B cell (primary cell): ENCODE measurements around the gene SLC25A10. TPM values are rescaled to one million over a fixed set of nuclear protein-coding genes. Genes with fewer than 3 reads are reported as not detected.

Experiments
- ATAC-seq: fragments of 200-7000 bp; cut with Tn5 transposase; one replicate; pipeline ENCODE4 v1.10.0; 2021; ENCODE audit warnings: low read depth, mild to moderate bottlenecking, moderate number of reproducible peaks, moderate library complexity
- CTCF ChIA-PET: fragments of 350-600 bp; sonication (Branson Sonifier 250); formaldehyde crosslinking; loops from one replicate; lab custom pipeline; 2021; ENCODE audit warnings: antibody characterized with exemption, inconsistent platforms; lab: Charles Lee
- POLR2A ChIA-PET: fragments of 350-600 bp; sonication (Branson Sonifier 250); formaldehyde crosslinking; loops from one replicate; lab custom pipeline; 2021; ENCODE audit warnings: antibody characterized with exemption; lab: Charles Lee
- DNase-seq: peaks from one replicate; pipeline ENCODE4 v3.0.0; 2013
- H2AFZ ChIP-seq: 2 replicates; pipeline ENCODE4 v1.6.1; 2012; ENCODE audit warnings: mild to moderate bottlenecking, low read depth, low read length; ENCODE audit not compliant: insufficient read depth, poor library complexity, severe bottlenecking
- H3K27ac ChIP-seq, 2 donors: 1 replicate in 1 of 2; 2 replicates in 1 of 2; pipeline ENCODE4 v1.5.1; 2012 to 2013; ENCODE audit warnings: low read length in 2 of 2, mild to moderate bottlenecking in 2 of 2, moderate library complexity in 1 of 2
- H3K27me3 ChIP-seq, 4 experiments: fragments of 200-600 bp in 1 of 4; sonication (generic) in 1 of 4; replicated peaks in 1 of 4; 1 replicate in 2 of 4; 2 replicates in 2 of 4; pipeline versions ENCODE4 v1.6.1 to v1.7.0; 2013 to 2016; ENCODE audit warnings: low read length in 3 of 4, mild to moderate bottlenecking in 2 of 4, mixed read lengths in 1 of 4, moderate library complexity in 1 of 4; ENCODE audit not compliant: insufficient read depth in 4 of 4, control insufficient read depth in 3 of 4; ENCODE audit errors: control extremely low read depth in 1 of 4
- H3K36me3 ChIP-seq, 2 experiments: replicated peaks in 1 of 2; 1 replicate in 1 of 2; 2 replicates in 1 of 2; pipeline versions ENCODE4 v1.6.1 to v1.7.1; 2013; ENCODE audit warnings: low read length in 1 of 2; ENCODE audit not compliant: insufficient read depth in 2 of 2, control insufficient read depth in 1 of 2; ENCODE audit errors: control extremely low read depth in 1 of 2, extremely low read depth in 1 of 2
- H3K4me1 ChIP-seq, 2 donors: fragments of 200-600 bp in 1 of 2; sonication (generic) in 1 of 2; 1 replicate in 1 of 2; 2 replicates in 1 of 2; pipeline versions ENCODE4 v1.5.1 to v1.6.1; 2013 to 2017; ENCODE audit warnings: low read length in 2 of 2; ENCODE audit not compliant: control insufficient read depth in 2 of 2, insufficient read depth in 2 of 2
- H3K4me2 ChIP-seq: replicated peaks from 2 replicates; pipeline ENCODE3; 2012; ENCODE audit warnings: mild to moderate bottlenecking, low read depth, low read length; ENCODE audit not compliant: poor library complexity, severe bottlenecking
- H3K4me3 ChIP-seq, 5 experiments: fragments of 200-600 bp in 1 of 5; sonication (generic) in 1 of 5; 1 replicate in 3 of 5; 2 replicates in 2 of 5; pipeline versions ENCODE4 v1.5.1 to v1.7.0; 2011 to 2016; ENCODE audit warnings: low read length in 4 of 5, mild to moderate bottlenecking in 4 of 5, low read depth in 2 of 5, control low read depth in 1 of 5, moderate library complexity in 1 of 5; ENCODE audit not compliant: insufficient read depth in 1 of 5; ENCODE audit errors: control extremely low read depth in 1 of 5, extremely low read depth in 1 of 5
- H3K79me2 ChIP-seq: fragments of 200-600 bp; sonication (generic); one replicate; pipeline ENCODE4 v1.6.0; 2016; ENCODE audit warnings: low read length; ENCODE audit not compliant: control insufficient read depth, insufficient read depth
- H3K9ac ChIP-seq: fragments of 200-600 bp; sonication (generic); 2 replicates; pipeline ENCODE4 v1.6.1; 2017; ENCODE audit warnings: mild to moderate bottlenecking, low read length, moderate library complexity
- H3K9me3 ChIP-seq, 3 donors: one replicate each; pipeline versions ENCODE4 v1.6.1 to v1.7.1; 2013; ENCODE audit warnings: low read length in 2 of 3; ENCODE audit not compliant: control insufficient read depth in 2 of 3, insufficient read depth in 1 of 3; ENCODE audit errors: control extremely low read depth in 1 of 3
- H4K20me1 ChIP-seq: 2 replicates; pipeline ENCODE4 v1.6.0; 2012; ENCODE audit warnings: mild to moderate bottlenecking, low read length; ENCODE audit not compliant: insufficient read depth, control insufficient read depth, poor library complexity, severe bottlenecking
- H3K27ac Mint-ChIP-seq: one replicate; pipeline ENCODE4 v1.8.0; 2021; ENCODE audit warnings: mixed read lengths
- H3K27me3 Mint-ChIP-seq: one replicate; pipeline ENCODE4 v1.8.0; 2021; ENCODE audit warnings: mixed read lengths
- H3K4me1 Mint-ChIP-seq: one replicate; pipeline ENCODE4 v1.8.0; 2021; ENCODE audit warnings: mixed read lengths
- H3K4me3 Mint-ChIP-seq: one replicate; pipeline ENCODE4 v1.8.0; 2021; ENCODE audit warnings: mixed read lengths
- H3K9me3 Mint-ChIP-seq: one replicate; pipeline ENCODE4 v1.8.0; 2022; ENCODE audit warnings: mixed read lengths; ENCODE audit not compliant: insufficient read depth
- CTCF ChIP-seq: fragments of 200-600 bp; IDR thresholded peaks from one replicate; pipeline ENCODE4 v1.8.0; 2022; ENCODE audit warnings: antibody characterized with exemption, mild to moderate bottlenecking
- EZH2 ChIP-seq: IDR thresholded peaks from 2 replicates; pipeline ENCODE4 v1.6.1; 2012; ENCODE audit warnings: borderline replicate concordance, low read depth, mild to moderate bottlenecking, moderate library complexity, low read length; ENCODE audit not compliant: insufficient read depth, poor library complexity, severe bottlenecking
- WGBS: methylation state at CpG from one replicate; pipeline ENCODE4 v1.1.5; 2013; ENCODE audit warnings: missing lambda C conversion rate; ENCODE audit not compliant: insufficient coverage; 5-methylcytosine and 5-hydroxymethylcytosine counted together
- intact Hi-C: fragments of 100-400 bp; cut with micrococcal nuclease; formaldehyde crosslinking; loops from one replicate; pipeline ENCODE4 v1.10.0; 2022
- polyA plus RNA-seq: library from polyadenylated mRNA; depleted of rRNA; stranded (reverse); fragments of >200 nt; gene quantifications from 2 replicates; pipeline ENCODE4 v1.2.3, GENCODE V29; 2012
- total RNA-seq, 2 donors: library from RNA; stranded (reverse); fragments of 120-200 nt in 1 of 2; gene quantifications; 1 replicate in 1 of 2; 2 replicates in 1 of 2; pipeline versions ENCODE4 v1.2.3 to v1.2.4, GENCODE V29; 2013 to 2022

SLC25A10 gene
- total and polyA plus RNA-seq, 2 donors (not counting 1 experiment from before 2014, with no cell fraction given) = 3.9 to 5.0 TPM

- H3K27ac Mint-ChIP-seq = no peak overlapping the region
- Histone ChIP-seq H3K27ac (no peak overlapping the region), H3K36me3 (peaks cover 0 to 2% of the 10 kb centered on the region in 2 experiments), H3K27me3 (no peaks in the 10 kb centered on the region), H3K9me3 (no peaks in the 10 kb centered on the region), H3K9ac (no peak overlapping the region), H2AFZ (no peak overlapping the region), H3K4me3 (no peak overlapping the region), H4K20me1 (peaks cover 11% of the 10 kb centered on the region), H3K79me2 (peaks cover 42% of the 10 kb centered on the region), H3K4me2 (no peak overlapping the region), H3K4me1 (peaks cover 16 to 19% of the 10 kb centered on the region in 2 donors)
- TF ChIP-seq EZH2 (no peak), CTCF (no peak)
- CTCF ChIA-PET = no interaction called here
- POLR2A ChIA-PET = no interaction called here
- DNase-seq = no peak
- no peaks in the 10 kb centered on the region for H3K9me3 Mint-ChIP-seq
- intact Hi-C loops = no loop called here
- no peak overlapping the region for H3K4me3 Mint-ChIP-seq
- H3K4me1 Mint-ChIP-seq = peaks cover 24% of the 10 kb centered on the region
- WGBS = 95% methylated on average over 11 of the region's 11 CpGs
- ATAC-seq = no peak
- H3K27me3 Mint-ChIP-seq = no peaks in the 10 kb centered on the region
Observed at GRCh38 chr17:81680150-81680549, 31.9 kb upstream of the SLC25A10 start.

- Histone ChIP-seq H3K9ac (no peak overlapping the region), H3K27me3 (no peaks in the 10 kb centered on the region), H4K20me1 (peaks cover 26% of the 10 kb centered on the region), H3K4me2 (no peak overlapping the region), H3K4me3 (no peak overlapping the region), H2AFZ (no peak overlapping the region), H3K27ac (no peak overlapping the region), H3K79me2 (peaks cover 57% of the 10 kb centered on the region), H3K36me3 (peaks cover 0 to 7% of the 10 kb centered on the region in 2 experiments), H3K9me3 (no peaks in the 10 kb centered on the region), H3K4me1 (peaks cover 22 to 25% of the 10 kb centered on the region in 2 donors)
- ATAC-seq (no peak), DNase-seq (no peak)
- Mint-ChIP-seq H3K9me3 (no peaks in the 10 kb centered on the region), H3K4me1 (peaks cover 29% of the 10 kb centered on the region), H3K4me3 (peak overlapping the region; percentile 7), H3K27me3 (no peaks in the 10 kb centered on the region), H3K27ac (peak overlapping the region; percentile 32)
- TF ChIP-seq CTCF = no peak
- no peak for TF ChIP-seq EZH2
- POLR2A ChIA-PET = no interaction called here
- CTCF ChIA-PET = no interaction called here
- WGBS = over 99% methylated on average over 17 of the region's 17 CpGs
- intact Hi-C loops = loop anchor here (2.0 kb wide), 1 partner anchor 31 kb away; the partner anchor contains the start of gene SLC25A10
Observed at GRCh38 chr17:81681672-81682071, 30.4 kb upstream of the SLC25A10 start.
